Keratinocyte (primary cell): ENCODE measurements around the gene LRRN2.

ENCODE experiments used
- CTCF ChIP-seq, 3 experiments: IDR thresholded peaks in 1 of 3; conservative IDR thresholded peaks in 1 of 3; optimal IDR thresholded peaks in 1 of 3; 2 replicates in 2 of 3; 3 replicates in 1 of 3; pipeline versions ENCODE3 to v1.5.1; 2011; ENCODE audit warnings: low read length in 3 of 3, mild to moderate bottlenecking in 3 of 3, moderate library complexity in 2 of 3, control low read depth in 1 of 3, inconsistent platforms in 1 of 3; ENCODE audit not compliant: insufficient read depth in 2 of 3; ENCODE audit errors: extremely low read depth in 1 of 3
- EZH2 ChIP-seq: IDR thresholded peaks from one replicate; pipeline ENCODE4 v1.6.1; 2012; ENCODE audit warnings: inconsistent platforms, mild to moderate bottlenecking, low read length, moderate library complexity

- TF ChIP-seq CTCF (optimal IDR thresholded peaks at IDR 0.05 in 1 of 3, IDR thresholded peaks at IDR 0.05 in 1 of 3, conservative IDR thresholded peaks at IDR 0.05 in 1 of 3; ENCODE audit: extremely low read depth in 1 of 3, insufficient read depth in 2 of 3, low read length in 3 of 3) (no peak), EZH2 (no peak)
These were observed 27.2 kb downstream of the LRRN2 start for GRCh38 chr1:204658295-204658694.
